OCI-LY7 (cell line): ENCODE results near the gene FMN1. TPM values are rescaled to one million over a fixed set of nuclear protein-coding genes. Genes with fewer than 3 reads are reported as not detected.
A peak's percentile ranks its signal among the peaks of the same experiment; 100 is the strongest.

ENCODE experiments used
- BruUV-seq: library from RNA; stranded (reverse); fragments of 400-500 nt; replicated peaks from 2 replicates; lab custom pipeline; 2021; lab: Mats Ljungman, UMichigan
- CTCF ChIA-PET: fragments of 300-600 bp; sonication (Branson Sonifier 250); formaldehyde crosslinking; loops from one replicate; lab custom pipeline; 2022; ENCODE audit warnings: antibody characterized with exemption; ENCODE audit not compliant: unreplicated experiment; lab: Charles Lee
- POLR2A ChIA-PET: fragments of 300-600 bp; sonication (Branson Sonifier 250); formaldehyde crosslinking; loops from one replicate; lab custom pipeline; 2022; ENCODE audit warnings: antibody characterized with exemption; lab: Charles Lee
- DNase-seq: peaks from one replicate; pipeline ENCODE4 v3.0.0-alpha.2; 2015; ENCODE audit warnings: low spot score
- H2AFZ ChIP-seq: fragments of 200-600 bp; sonication (generic), shearing (Covaris generic); 2 replicates; pipeline ENCODE4 v1.6.1; 2014; ENCODE audit warnings: mild to moderate bottlenecking, antibody characterized with exemption, low read length, moderate library complexity
- H3K27ac ChIP-seq: fragments of 200-600 bp; sonication (generic); 2 replicates; pipeline ENCODE4 v1.5.1; 2014; ENCODE audit warnings: mixed run types, low read depth, mild to moderate bottlenecking, moderate library complexity, low read length, inconsistent platforms; ENCODE audit not compliant: poor library complexity, severe bottlenecking
- H3K36me3 ChIP-seq: fragments of 200-600 bp; sonication (generic); 2 replicates; pipeline ENCODE4 v1.6.1; 2014; ENCODE audit warnings: mild to moderate bottlenecking, antibody characterized with exemption, low read length, moderate library complexity, mixed read lengths; ENCODE audit not compliant: insufficient read depth
- H3K4me1 ChIP-seq: fragments of 200-600 bp; sonication (generic); 2 replicates; pipeline ENCODE4 v1.5.1; 2014; ENCODE audit warnings: mild to moderate bottlenecking, low read length; ENCODE audit not compliant: insufficient read depth, poor library complexity, severe bottlenecking
- H3K4me2 ChIP-seq: fragments of 200-600 bp; sonication (generic); 2 replicates; pipeline ENCODE4 v1.6.1; 2014; ENCODE audit warnings: mild to moderate bottlenecking, low read length
- H3K4me3 ChIP-seq: fragments of 200-600 bp; sonication (generic); 2 replicates; pipeline ENCODE4 v1.5.1; 2014; ENCODE audit warnings: mild to moderate bottlenecking, low read depth, low read length; ENCODE audit not compliant: poor library complexity, severe bottlenecking
- H3K79me2 ChIP-seq: fragments of 200-600 bp; sonication (generic); 2 replicates; pipeline ENCODE4 v1.6.1; 2016; ENCODE audit warnings: low read depth, mild to moderate bottlenecking, low read length, moderate library complexity, mixed read lengths; ENCODE audit not compliant: insufficient read depth
- H3K9me2 ChIP-seq: fragments of 200-600 bp; sonication (generic); 2 replicates; pipeline ENCODE4 v1.6.1; 2016; ENCODE audit warnings: mild to moderate bottlenecking, low read length, mixed read lengths; ENCODE audit not compliant: insufficient read depth
- H3K9me3 ChIP-seq: fragments of 200-600 bp; sonication (generic); 2 replicates; pipeline ENCODE4 v1.6.1; 2014; ENCODE audit warnings: mild to moderate bottlenecking, mixed run types, low read length, mixed read lengths
- H4K20me1 ChIP-seq: fragments of 200-600 bp; sonication (generic); 2 replicates; pipeline ENCODE4 v1.6.1; 2014; ENCODE audit warnings: mild to moderate bottlenecking, antibody characterized with exemption, low read length, moderate library complexity, mixed read lengths; ENCODE audit not compliant: insufficient read depth
- EZH2phosphoT487 ChIP-seq: fragments of 200-600 bp; sonication (generic); IDR thresholded peaks from 2 replicates; pipeline ENCODE4 v1.6.1; 2018; ENCODE audit warnings: low read depth, borderline replicate concordance, mild to moderate bottlenecking, mixed run types, antibody characterized with exemption, low read length, moderate library complexity, mixed read lengths
- intact Hi-C: fragments of 100-400 bp; cut with micrococcal nuclease; formaldehyde crosslinking; loops from one replicate; pipeline ENCODE4 v1.10.0; 2022; ENCODE audit not compliant: unreplicated experiment
- total RNA-seq, 2 experiments: library from RNA; depleted of rRNA in 1 of 2; stranded (reverse); fragments of >200 nt in 1 of 2; shearing (Covaris generic) in 1 of 2; gene quantifications; 2 replicates each; pipeline ENCODE4 v1.2.3, GENCODE V29; 2014 to 2022
- TF ChIP-seq, protein P1 (sequence below): fragments of 200-600 bp; sonication (generic); conservative IDR thresholded peaks from 2 replicates; pipeline ENCODE4 v1.5.1; 2014; ENCODE audit warnings: mild to moderate bottlenecking, antibody characterized with exemption, low read length, moderate library complexity, mixed read lengths

FMN1 gene
- total RNA-seq, 2 experiments from 2014 or later, result 3.2 to 4.2 TPM

GRCh38 chr15:33089165-33089877 lies 105.2 kb downstream of the FMN1 start:
- ChIA-PET CTCF (no interaction called here), POLR2A (interaction anchor here (0.6 to 1.4 kb wide), 2 partner anchors 8 to 11 kb away, joined by 3 to 4 read pairs; no protein-coding TSS in a partner anchor)
- TF ChIP-seq, protein P1, sequence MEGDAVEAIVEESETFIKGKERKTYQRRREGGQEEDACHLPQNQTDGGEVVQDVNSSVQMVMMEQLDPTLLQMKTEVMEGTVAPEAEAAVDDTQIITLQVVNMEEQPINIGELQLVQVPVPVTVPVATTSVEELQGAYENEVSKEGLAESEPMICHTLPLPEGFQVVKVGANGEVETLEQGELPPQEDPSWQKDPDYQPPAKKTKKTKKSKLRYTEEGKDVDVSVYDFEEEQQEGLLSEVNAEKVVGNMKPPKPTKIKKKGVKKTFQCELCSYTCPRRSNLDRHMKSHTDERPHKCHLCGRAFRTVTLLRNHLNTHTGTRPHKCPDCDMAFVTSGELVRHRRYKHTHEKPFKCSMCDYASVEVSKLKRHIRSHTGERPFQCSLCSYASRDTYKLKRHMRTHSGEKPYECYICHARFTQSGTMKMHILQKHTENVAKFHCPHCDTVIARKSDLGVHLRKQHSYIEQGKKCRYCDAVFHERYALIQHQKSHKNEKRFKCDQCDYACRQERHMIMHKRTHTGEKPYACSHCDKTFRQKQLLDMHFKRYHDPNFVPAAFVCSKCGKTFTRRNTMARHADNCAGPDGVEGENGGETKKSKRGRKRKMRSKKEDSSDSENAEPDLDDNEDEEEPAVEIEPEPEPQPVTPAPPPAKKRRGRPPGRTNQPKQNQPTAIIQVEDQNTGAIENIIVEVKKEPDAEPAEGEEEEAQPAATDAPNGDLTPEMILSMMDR, result no peak
- no peak for TF ChIP-seq EZH2phosphoT487
- H2AFZ ChIP-seq, result no peak overlapping the region
- H3K9me3 ChIP-seq, result no peaks in the 10 kb centered on the region
- DNase-seq, result no peak
- BruUV-seq, result no TSS peak
- no peaks in the 10 kb centered on the region for H3K79me2 ChIP-seq
- no peaks in the 10 kb centered on the region for H3K4me1 ChIP-seq
- intact Hi-C loops, result loop anchor here (5.0 to 10.0 kb wide), 4 partner anchors 43 to 643 kb away; no protein-coding TSS in a partner anchor
- no peaks in the 10 kb centered on the region for H4K20me1 ChIP-seq
- H3K9me2 ChIP-seq, result no peaks in the 10 kb centered on the region
- no peaks in the 10 kb centered on the region for H3K36me3 ChIP-seq
- no peak overlapping the region for H3K27ac ChIP-seq
- H3K4me3 ChIP-seq, result no peak overlapping the region
- no peak overlapping the region for H3K4me2 ChIP-seq

GRCh38 chr15:33086500-33087121 lies 107.9 kb downstream of the FMN1 start:
- H3K36me3 ChIP-seq, result no peaks in the 10 kb centered on the region
- CTCF ChIA-PET, result interaction anchor here (0.7 kb wide), 1 partner anchor 102 kb away, joined by 3 read pairs; no protein-coding TSS in a partner anchor
- POLR2A ChIA-PET, result interaction anchor here (0.7 to 1.2 kb wide), 2 partner anchors 9 to 423 kb away, joined by 3 read pairs; no protein-coding TSS in a partner anchor
- no peak overlapping the region for H3K4me3 ChIP-seq
- no TSS peak for BruUV-seq
- H3K9me3 ChIP-seq, result no peaks in the 10 kb centered on the region
- no peak overlapping the region for H3K27ac ChIP-seq
- TF ChIP-seq EZH2phosphoT487, result no peak
- TF ChIP-seq, protein P1, result peak; percentile 87
- H3K79me2 ChIP-seq, result no peaks in the 10 kb centered on the region
- no peaks in the 10 kb centered on the region for H3K4me1 ChIP-seq
- H3K4me2 ChIP-seq, result no peak overlapping the region
- H3K9me2 ChIP-seq, result no peaks in the 10 kb centered on the region
- intact Hi-C loops, result loop anchor here (2.0 to 10.0 kb wide), 5 partner anchors 46 to 646 kb away; no protein-coding TSS in a partner anchor
- no peaks in the 10 kb centered on the region for H4K20me1 ChIP-seq
- H2AFZ ChIP-seq, result no peak overlapping the region
- DNase-seq, result peak; percentile 57
